Neural progenitor cell (in vitro differentiated cells): ENCODE measurements around the gene EDNRA. TPM values are rescaled to one million over a fixed set of nuclear protein-coding genes. Genes with fewer than 3 reads are reported as not detected.
"Not testable (repeated sequence)": the region's sequence is repeated elsewhere in the genome, so short reads cannot be mapped to it uniquely, and the experiment has no call there.

Source experiments
- DNase-seq: peaks from one replicate; pipeline ENCODE4 v3.0.0-alpha.2; 2016; ENCODE audit warnings: low spot score
- H2AFZ ChIP-seq: fragments of 200-600 bp; sonication (generic); replicated peaks from 2 replicates; pipeline ENCODE4 v1.6.1; 2016; ENCODE audit warnings: antibody characterized with exemption
- H3F3A ChIP-seq: fragments of 200-600 bp; sonication (generic); 2 replicates; pipeline ENCODE4 v1.6.1; 2016; ENCODE audit warnings: antibody characterized with exemption, low read depth
- H3K27ac ChIP-seq: fragments of 200-600 bp; sonication (generic); 2 replicates; pipeline ENCODE4 v1.5.1; 2016; ENCODE audit warnings: mild to moderate bottlenecking
- H3K27me3 ChIP-seq: fragments of 200-600 bp; sonication (generic); 2 replicates; pipeline ENCODE4 v1.6.1; 2016; ENCODE audit warnings: mild to moderate bottlenecking, moderate library complexity
- H3K36me3 ChIP-seq: fragments of 200-600 bp; sonication (generic); 2 replicates; pipeline ENCODE4 v1.5.1; 2016
- H3K4me1 ChIP-seq: fragments of 200-600 bp; sonication (generic); 2 replicates; pipeline ENCODE4 v1.6.1; 2016; ENCODE audit warnings: mixed run types
- H3K4me2 ChIP-seq: fragments of 200-600 bp; sonication (generic); 2 replicates; pipeline ENCODE4 v1.6.1; 2016
- H3K4me3 ChIP-seq: fragments of 200-600 bp; sonication (generic); 2 replicates; pipeline ENCODE4 v1.5.1; 2016
- H3K79me2 ChIP-seq: fragments of 200-600 bp; sonication (generic); 2 replicates; pipeline ENCODE4 v1.6.1; 2016; ENCODE audit warnings: low read depth
- H3K9ac ChIP-seq: fragments of 200-600 bp; sonication (generic); 2 replicates; pipeline ENCODE4 v1.6.1; 2016
- H3K9me3 ChIP-seq: fragments of 200-600 bp; sonication (generic); 2 replicates; pipeline ENCODE4 v1.5.1; 2016; ENCODE audit warnings: low read depth
- H4K20me1 ChIP-seq: fragments of 200-600 bp; sonication (generic); 2 replicates; pipeline ENCODE4 v1.6.1; 2016; ENCODE audit warnings: low read depth
- H3K27ac Mint-ChIP-seq: 3 replicates; pipeline ENCODE4 v1.8.0; 2021; ENCODE audit warnings: mixed read lengths
- H3K27me3 Mint-ChIP-seq: 2 replicates; pipeline ENCODE4 v1.8.0; 2022; ENCODE audit warnings: low read depth, mild to moderate bottlenecking, inconsistent platforms, moderate library complexity, mixed read lengths; ENCODE audit not compliant: insufficient read depth
- H3K36me3 Mint-ChIP-seq: 3 replicates; pipeline ENCODE4 v1.8.0; 2021; ENCODE audit warnings: mixed read lengths
- H3K4me1 Mint-ChIP-seq: 3 replicates; pipeline ENCODE4 v1.8.0; 2021; ENCODE audit warnings: mixed read lengths
- H3K4me3 Mint-ChIP-seq: 3 replicates; pipeline ENCODE4 v1.8.0; 2021; ENCODE audit warnings: mild to moderate bottlenecking, moderate library complexity, mixed read lengths
- H3K9me3 Mint-ChIP-seq: 3 replicates; pipeline ENCODE4 v1.8.0; 2020; ENCODE audit warnings: mixed read lengths
- CTCF ChIP-seq: fragments of 200-600 bp; sonication (generic); IDR thresholded peaks from 2 replicates; pipeline ENCODE4 v1.5.1; 2017; ENCODE audit warnings: antibody characterized with exemption, mild to moderate bottlenecking
- EZH2 ChIP-seq: fragments of 200-600 bp; sonication (generic); IDR thresholded peaks from 2 replicates; pipeline ENCODE4 v1.6.1; 2017; ENCODE audit warnings: antibody characterized with exemption, mild to moderate bottlenecking, moderate library complexity
- EZH2phosphoT487 ChIP-seq: fragments of 200-600 bp; sonication (generic); IDR thresholded peaks from 2 replicates; pipeline ENCODE4 v1.6.1; 2017; ENCODE audit warnings: antibody characterized with exemption
- total RNA-seq: library from RNA; depleted of rRNA; stranded (reverse); fragments of >200 nt; gene quantifications from 2 replicates; pipeline ENCODE4 v1.2.3, GENCODE V29; 2015; ENCODE audit warnings: low replicate concordance

The EDNRA gene
- total RNA-seq: 2.9 and 3.4 TPM in 2 replicates

- peaks cover 8% of the 10 kb centered on the region for H3K27me3 Mint-ChIP-seq
- Histone ChIP-seq H3F3A (no peaks in the 10 kb centered on the region), H2AFZ (peak within 1 kb of the TSS; percentile 99), H3K4me1 (peaks cover 8% of the 10 kb centered on the region), H3K4me2 (peak within 1 kb of the TSS; percentile 96), H3K36me3 (no peaks in the 10 kb centered on the region), H3K79me2 (no peaks in the 10 kb centered on the region), H3K27ac (no peak within 1 kb of the TSS), H3K9me3 (no peaks in the 10 kb centered on the region), H4K20me1 (no peaks in the 10 kb centered on the region), H3K9ac (no peak within 1 kb of the TSS), H3K27me3 (peaks cover 46% of the 10 kb centered on the region), H3K4me3 (peak within 1 kb of the TSS; percentile 78)
- no peaks in the 10 kb centered on the region for H3K36me3 Mint-ChIP-seq
- no peak for TF ChIP-seq CTCF
- peak; percentile 66 for TF ChIP-seq EZH2
- DNase-seq: peak; percentile 64
- no peaks in the 10 kb centered on the region for H3K4me1 Mint-ChIP-seq
- peak within 1 kb of the TSS; percentile 88 for H3K27ac Mint-ChIP-seq
- peak within 1 kb of the TSS; percentile 93 for H3K4me3 Mint-ChIP-seq
- no peaks in the 10 kb centered on the region for H3K9me3 Mint-ChIP-seq
These were observed at the start of gene EDNRA for GRCh38 chr4:147480891-147481576. TSS of gene EDNRA (plus strand) at chr4:147481097. CDS start at chr4:147485682, 4,585 bp downstream.

- not testable (repeated sequence) for H3K9me3 ChIP-seq, H3K36me3 ChIP-seq, H3K27me3 ChIP-seq, H2AFZ ChIP-seq, H3K27ac ChIP-seq, H3K27ac Mint-ChIP-seq, H3K9ac ChIP-seq, H3F3A ChIP-seq, H3K27me3 Mint-ChIP-seq, H3K4me1 Mint-ChIP-seq, H3K4me3 Mint-ChIP-seq, H3K4me1 ChIP-seq, H3K4me3 ChIP-seq, DNase-seq, H3K4me2 ChIP-seq, H3K79me2 ChIP-seq, H4K20me1 ChIP-seq, H3K36me3 Mint-ChIP-seq
- H3K9me3 Mint-ChIP-seq: peaks cover 14% of the 10 kb centered on the region
These were observed 46.5 kb upstream of the EDNRA start for GRCh38 chr4:147434370-147434769.

GRCh38 chr4:147440442-147440841, 40.5 kb upstream of the EDNRA start:
- no peak overlapping the region for H2AFZ ChIP-seq
- TF ChIP-seq EZH2 (no peak), CTCF (no peak), EZH2phosphoT487 (no peak)
- no peaks in the 10 kb centered on the region for H3K27me3 ChIP-seq

GRCh38 chr4:147447786-147448185, 33.1 kb upstream of the EDNRA start:
- no peak for DNase-seq
- no peaks in the 10 kb centered on the region for H3K4me1 ChIP-seq
- no peaks in the 10 kb centered on the region for H3F3A ChIP-seq
- Mint-ChIP-seq H3K36me3 (no peaks in the 10 kb centered on the region), H3K9me3 (no peaks in the 10 kb centered on the region), H3K27ac (no peak overlapping the region), H3K27me3 (no peaks in the 10 kb centered on the region), H3K4me1 (no peaks in the 10 kb centered on the region), H3K4me3 (no peak overlapping the region)
- H3K27me3 ChIP-seq: no peaks in the 10 kb centered on the region
- H3K9ac ChIP-seq: no peak overlapping the region
- no peaks in the 10 kb centered on the region for H3K9me3 ChIP-seq
- no peaks in the 10 kb centered on the region for H3K36me3 ChIP-seq
- TF ChIP-seq CTCF (no peak), EZH2 (no peak), EZH2phosphoT487 (no peak)
- peak overlapping the region; percentile 13 for H3K27ac ChIP-seq
- H3K4me2 ChIP-seq: no peak overlapping the region
- no peaks in the 10 kb centered on the region for H4K20me1 ChIP-seq
- no peak overlapping the region for H2AFZ ChIP-seq
- no peak overlapping the region for H3K4me3 ChIP-seq
- no peaks in the 10 kb centered on the region for H3K79me2 ChIP-seq

More at GRCh38 chr4:147440442-147440841, 40.5 kb upstream of the EDNRA start:
- H3K36me3 Mint-ChIP-seq: no peaks in the 10 kb centered on the region
- no peaks in the 10 kb centered on the region for H3F3A ChIP-seq
- no peaks in the 10 kb centered on the region for H3K9me3 Mint-ChIP-seq
- no peak overlapping the region for H3K4me3 ChIP-seq
- no peaks in the 10 kb centered on the region for H3K4me1 ChIP-seq
- no peak overlapping the region for H3K27ac Mint-ChIP-seq
- H3K4me1 Mint-ChIP-seq: no peaks in the 10 kb centered on the region
- H3K4me3 Mint-ChIP-seq: no peak overlapping the region
- H3K27ac ChIP-seq: no peak overlapping the region
- no peaks in the 10 kb centered on the region for H3K9me3 ChIP-seq
- H3K9ac ChIP-seq: no peak overlapping the region
- H3K79me2 ChIP-seq: no peaks in the 10 kb centered on the region
- no peaks in the 10 kb centered on the region for H3K27me3 Mint-ChIP-seq
- no peaks in the 10 kb centered on the region for H4K20me1 ChIP-seq
- no peaks in the 10 kb centered on the region for H3K36me3 ChIP-seq
- no peak for DNase-seq
- H3K4me2 ChIP-seq: no peak overlapping the region
